GM23338 (cell line): Measurements from ENCODE around the gene PPIA.

Experiments
- ETS1 ChIP-seq: IDR thresholded peaks from 2 replicates; pipeline ENCODE4 v1.6.1; 2016; ENCODE audit warnings: antibody characterized with exemption
- EZH2 ChIP-seq: fragments of 200-600 bp; sonication (generic); IDR thresholded peaks from one replicate; pipeline ENCODE4 v1.8.0; 2017; ENCODE audit warnings: antibody characterized with exemption, mild to moderate bottlenecking, low read depth; ENCODE audit not compliant: unreplicated experiment
- JUNB ChIP-seq: IDR thresholded peaks from one replicate; pipeline ENCODE4 v1.6.1; 2016; ENCODE audit warnings: antibody characterized with exemption; ENCODE audit not compliant: unreplicated experiment
- NANOG ChIP-seq: IDR thresholded peaks from 2 replicates; pipeline ENCODE4 v1.6.1; 2016; ENCODE audit warnings: antibody characterized with exemption, borderline replicate concordance
- POLR2AphosphoS5 ChIP-seq: IDR thresholded peaks from 2 replicates; pipeline ENCODE4 v1.6.1; 2016; ENCODE audit warnings: antibody characterized with exemption, low read depth
- REST ChIP-seq: IDR thresholded peaks from one replicate; pipeline ENCODE4 v1.6.1; 2018; ENCODE audit warnings: antibody characterized with exemption; ENCODE audit not compliant: unreplicated experiment
- TF ChIP-seq, protein P1 (sequence below), 2 experiments: fragments of 200-600 bp in 1 of 2; sonication (generic) in 1 of 2; conservative IDR thresholded peaks; 2 replicates each; pipeline versions ENCODE4 v1.5.1 to v1.6.1; 2016 to 2017; ENCODE audit warnings: antibody characterized with exemption in 2 of 2, low read depth in 2 of 2, mild to moderate bottlenecking in 2 of 2, moderate library complexity in 1 of 2

DNA sequence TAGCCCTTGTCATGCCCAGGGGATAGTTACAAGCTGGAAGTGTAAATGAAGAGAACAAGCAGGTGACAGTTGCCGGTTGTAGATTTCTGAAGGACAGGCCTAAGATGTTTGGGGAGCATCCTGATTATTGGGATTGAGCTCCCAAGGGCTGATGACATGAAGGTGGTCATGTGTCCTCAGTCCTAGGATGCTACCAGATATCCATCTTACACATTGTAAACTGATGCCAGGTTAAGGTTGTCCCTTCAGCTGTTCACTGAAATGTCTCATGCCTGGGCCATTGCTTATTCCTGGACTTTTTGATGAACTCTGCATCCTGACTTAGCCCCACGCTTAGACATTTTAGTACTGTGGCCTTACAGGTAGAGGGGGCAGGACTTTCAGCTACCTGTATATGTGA, 46.5 kb upstream of the PPIA start:
- TF ChIP-seq POLR2AphosphoS5 = no peak
- no peak for TF ChIP-seq EZH2
- TF ChIP-seq, protein P1, sequence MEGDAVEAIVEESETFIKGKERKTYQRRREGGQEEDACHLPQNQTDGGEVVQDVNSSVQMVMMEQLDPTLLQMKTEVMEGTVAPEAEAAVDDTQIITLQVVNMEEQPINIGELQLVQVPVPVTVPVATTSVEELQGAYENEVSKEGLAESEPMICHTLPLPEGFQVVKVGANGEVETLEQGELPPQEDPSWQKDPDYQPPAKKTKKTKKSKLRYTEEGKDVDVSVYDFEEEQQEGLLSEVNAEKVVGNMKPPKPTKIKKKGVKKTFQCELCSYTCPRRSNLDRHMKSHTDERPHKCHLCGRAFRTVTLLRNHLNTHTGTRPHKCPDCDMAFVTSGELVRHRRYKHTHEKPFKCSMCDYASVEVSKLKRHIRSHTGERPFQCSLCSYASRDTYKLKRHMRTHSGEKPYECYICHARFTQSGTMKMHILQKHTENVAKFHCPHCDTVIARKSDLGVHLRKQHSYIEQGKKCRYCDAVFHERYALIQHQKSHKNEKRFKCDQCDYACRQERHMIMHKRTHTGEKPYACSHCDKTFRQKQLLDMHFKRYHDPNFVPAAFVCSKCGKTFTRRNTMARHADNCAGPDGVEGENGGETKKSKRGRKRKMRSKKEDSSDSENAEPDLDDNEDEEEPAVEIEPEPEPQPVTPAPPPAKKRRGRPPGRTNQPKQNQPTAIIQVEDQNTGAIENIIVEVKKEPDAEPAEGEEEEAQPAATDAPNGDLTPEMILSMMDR (conservative IDR thresholded peaks at IDR 0.05; ENCODE audit: low read depth in 2 of 2) = no peak
- TF ChIP-seq JUNB = no peak
- no peak for TF ChIP-seq ETS1
- no peak for TF ChIP-seq REST
- TF ChIP-seq NANOG = no peak
